Natural killer cell (primary cell): Measurements from ENCODE around the gene PRSS57. TPM values are rescaled to one million over a fixed set of nuclear protein-coding genes. Genes with fewer than 3 reads are reported as not detected.

ENCODE experiments used
- ATAC-seq, 3 donors: fragments of 150-1000 bp in 2 of 3; fragments of 200-7000 bp in 1 of 3; cut with Tn5 transposase; 1 replicate in 1 of 3; 2 replicates in 2 of 3; pipeline ENCODE4 v1.10.0; 2021; ENCODE audit warnings: mild to moderate bottlenecking in 2 of 3, moderate library complexity in 2 of 3
- DNase-seq, 2 donors: peaks; one replicate each; pipeline versions ENCODE4 v3.0.0 to v3.0.0-alpha.2; 2013 to 2021; ENCODE audit warnings: mixed read lengths in 1 of 2
- H3K27ac ChIP-seq: one replicate; pipeline ENCODE4 v1.5.1; 2013; ENCODE audit warnings: mild to moderate bottlenecking, low read length
- H3K27me3 ChIP-seq: one replicate; pipeline ENCODE4 v1.6.1; 2013; ENCODE audit warnings: low read length; ENCODE audit not compliant: control insufficient read depth, insufficient read depth
- H3K36me3 ChIP-seq: one replicate; pipeline ENCODE4 v1.6.1; 2013; ENCODE audit warnings: low read length; ENCODE audit not compliant: control insufficient read depth, insufficient read depth
- H3K4me1 ChIP-seq: one replicate; pipeline ENCODE4 v1.6.1; 2013; ENCODE audit warnings: low read length; ENCODE audit not compliant: control insufficient read depth, insufficient read depth
- H3K4me3 ChIP-seq: one replicate; pipeline ENCODE4 v1.5.1; 2013; ENCODE audit warnings: low read length
- H3K9me3 ChIP-seq: one replicate; pipeline ENCODE4 v1.6.1; 2013; ENCODE audit warnings: low read length; ENCODE audit not compliant: control insufficient read depth, insufficient read depth
- H3K27ac Mint-ChIP-seq, 2 donors: one replicate each; pipeline ENCODE4 v1.8.0; 2022; ENCODE audit warnings: mild to moderate bottlenecking in 2 of 2, mixed read lengths in 2 of 2, moderate library complexity in 1 of 2
- H3K27me3 Mint-ChIP-seq, 2 donors: one replicate each; pipeline ENCODE4 v1.8.0; 2022; ENCODE audit warnings: low read depth in 2 of 2, mixed read lengths in 2 of 2
- H3K36me3 Mint-ChIP-seq: one replicate; pipeline ENCODE4 v1.8.0; 2022; ENCODE audit warnings: mixed read lengths
- H3K4me1 Mint-ChIP-seq, 2 donors: one replicate each; pipeline ENCODE4 v1.8.0; 2022; ENCODE audit warnings: mixed read lengths in 2 of 2
- H3K4me3 Mint-ChIP-seq: one replicate; pipeline ENCODE4 v1.8.0; 2022; ENCODE audit warnings: mild to moderate bottlenecking, moderate library complexity, mixed read lengths
- H3K9me3 Mint-ChIP-seq, 2 donors: one replicate each; pipeline ENCODE4 v1.8.0; 2022; ENCODE audit warnings: mixed read lengths in 2 of 2
- CTCF ChIP-seq: fragments of 200-600 bp; IDR thresholded peaks from one replicate; pipeline ENCODE4 v1.8.0; 2022; ENCODE audit warnings: antibody characterized with exemption
- WGBS: methylation state at CpG from one replicate; pipeline ENCODE4 v1.1.7; 2013; ENCODE audit warnings: missing lambda C conversion rate; ENCODE audit not compliant: insufficient coverage; 5-methylcytosine and 5-hydroxymethylcytosine counted together
- intact Hi-C: fragments of 100-400 bp; cut with micrococcal nuclease; formaldehyde crosslinking; loops from one replicate; pipeline ENCODE4 v1.14.2; 2022
- total RNA-seq, 4 donors: library from RNA; stranded (reverse); fragments of 120-200 nt in 1 of 4; gene quantifications; one replicate each; pipeline versions ENCODE4 v1.2.3 to v1.2.4, GENCODE V29; 2013 to 2022

The PRSS57 gene
- 10 to 100 TPM in 1 of 3 donors, 1 to 10 TPM in 2; 1.5 to 11.7 (median 4.5) TPM for total RNA-seq
- 5.8 TPM for total RNA-seq (2013)

- Histone ChIP-seq H3K36me3 (no peaks in the 10 kb centered on the region), H3K9me3 (no peaks in the 10 kb centered on the region), H3K4me3 (no peak within 1 kb of the TSS), H3K27ac (no peak within 1 kb of the TSS), H3K4me1 (peaks cover 21% of the 10 kb centered on the region), H3K27me3 (peaks cover 4% of the 10 kb centered on the region)
- no peak for DNase-seq
- WGBS, result 5% methylated on average over 26 of the region's 31 CpGs
- ATAC-seq, result no peak
- Mint-ChIP-seq H3K27ac (peak within 1 kb of the TSS in 1 of 2 donors; percentile 34), H3K4me3 (peak within 1 kb of the TSS; percentile 77), H3K27me3 (no peaks in the 10 kb centered on the region), H3K4me1 (no peaks in the 10 kb centered on the region), H3K9me3 (no peaks in the 10 kb centered on the region), H3K36me3 (no peaks in the 10 kb centered on the region)
- TF ChIP-seq CTCF, result no peak
- intact Hi-C loops, result no loop called here
Measured at GRCh38 chr19:695352-695949, at the start of gene PRSS57. Gene PRSS57, minus strand, starts transcription at chr19:695452. Its CDS starts 22 bp downstream, at chr19:695430.

- Histone ChIP-seq H3K27me3 (no peaks in the 10 kb centered on the region), H3K9me3 (peaks cover 9% of the 10 kb centered on the region), H3K4me3 (no peak overlapping the region), H3K4me1 (no peaks in the 10 kb centered on the region), H3K27ac (no peak overlapping the region), H3K36me3 (no peaks in the 10 kb centered on the region)
- Mint-ChIP-seq H3K4me3 (no peak overlapping the region), H3K4me1 (no peaks in the 10 kb centered on the region), H3K9me3 (no peaks in the 10 kb centered on the region), H3K27ac (no peak overlapping the region), H3K36me3 (no peaks in the 10 kb centered on the region), H3K27me3 (no peaks in the 10 kb centered on the region)
- TF ChIP-seq CTCF, result no peak
- 90% methylated on average over 13 of the region's 13 CpGs for WGBS
- DNase-seq (no peak), ATAC-seq (no peak)
- intact Hi-C loops, result no loop called here
Measured at GRCh38 chr19:743168-743687, 48.0 kb upstream of the PRSS57 start.

GRCh38 chr19:742540-743075 is 47.4 kb upstream of the PRSS57 start:
- ATAC-seq (no peak), DNase-seq (no peak)
- H3K27me3 Mint-ChIP-seq, result no peaks in the 10 kb centered on the region
- H3K4me3 Mint-ChIP-seq, result no peak overlapping the region
- Histone ChIP-seq H3K9me3 (peaks cover 3% of the 10 kb centered on the region), H3K27me3 (no peaks in the 10 kb centered on the region), H3K4me1 (no peaks in the 10 kb centered on the region), H3K4me3 (no peak overlapping the region), H3K36me3 (no peaks in the 10 kb centered on the region), H3K27ac (no peak overlapping the region)
- H3K4me1 Mint-ChIP-seq, result peaks cover 0 to 1% of the 10 kb centered on the region in 2 donors
- no peaks in the 10 kb centered on the region for H3K9me3 Mint-ChIP-seq
- TF ChIP-seq CTCF, result no peak
- H3K36me3 Mint-ChIP-seq, result no peaks in the 10 kb centered on the region
- H3K27ac Mint-ChIP-seq, result no peak overlapping the region
- intact Hi-C loops, result no loop called here
- WGBS, result 97% methylated on average over 24 of the region's 24 CpGs
